ENCODE results near the gene IFT20.
"Not testable (repeated sequence)": the region's sequence is repeated elsewhere in the genome, so short reads cannot be mapped to it uniquely, and the experiment has no call there.

The IFT20 gene

GRCh38 chr17:28295677-28296578 is 39.3 kb downstream of the IFT20 start:
- no peak for DNase-seq (ENCODE audit: low spot score)
- TF ChIP-seq CTCF (IDR thresholded peaks at IDR 0.05; ENCODE audit: extremely low read depth, missing control alignments): no peak

GRCh38 chr17:28293994-28294393 is 41.3 kb downstream of the IFT20 start:
- TF ChIP-seq CTCF (IDR thresholded peaks at IDR 0.05; ENCODE audit: extremely low read depth, missing control alignments): no peak
- no peak for DNase-seq (ENCODE audit: low spot score)

- DNase-seq (ENCODE audit: low spot score): not testable (repeated sequence)
Measured at GRCh38 chr17:28292878-28293277, 42.4 kb downstream of the IFT20 start.

- no peak for TF ChIP-seq CTCF (IDR thresholded peaks at IDR 0.05; ENCODE audit: extremely low read depth, missing control alignments)
- no peak for DNase-seq (ENCODE audit: low spot score)
Measured at GRCh38 chr17:28291780-28292330, 43.4 kb downstream of the IFT20 start.

- no peak for DNase-seq (ENCODE audit: low spot score)
- no peak for TF ChIP-seq CTCF (IDR thresholded peaks at IDR 0.05; ENCODE audit: extremely low read depth, missing control alignments)
Measured at GRCh38 chr17:28290703-28291102, 44.6 kb downstream of the IFT20 start.

GRCh38 chr17:28285965-28286364 is 49.3 kb downstream of the IFT20 start:
- no peak for DNase-seq (ENCODE audit: low spot score)
- TF ChIP-seq CTCF (IDR thresholded peaks at IDR 0.05; ENCODE audit: extremely low read depth, missing control alignments): no peak

- no peak for TF ChIP-seq CTCF (IDR thresholded peaks at IDR 0.05; ENCODE audit: extremely low read depth, missing control alignments)
- DNase-seq (ENCODE audit: low spot score): no peak
Measured at GRCh38 chr17:28282596-28282995, 52.7 kb downstream of the IFT20 start.

Measured in GM20000 (cell line).